ENCODE measurements around the gene UNKL.

The UNKL gene

DNA sequence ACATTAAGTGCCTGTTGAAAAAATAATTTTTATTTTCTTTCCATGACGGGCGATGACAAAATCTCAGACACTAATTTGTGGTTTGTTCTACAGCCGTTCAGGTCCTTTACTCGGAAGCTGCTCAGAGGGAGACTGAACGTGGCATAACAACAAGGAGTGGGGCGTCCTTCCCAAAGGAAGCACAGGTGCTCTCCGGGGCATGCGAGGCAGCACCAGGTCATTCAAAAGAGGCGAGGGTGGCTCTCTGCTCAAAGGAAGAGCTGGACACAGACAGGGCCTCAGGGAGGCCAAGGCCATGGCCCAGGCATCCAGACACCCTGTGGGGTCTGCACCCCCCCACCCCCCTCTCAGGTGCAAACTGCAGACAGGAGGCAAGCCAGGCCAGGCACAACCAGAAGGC, 16.2 kb downstream of the UNKL start:
- DNase-seq = no peak

DNA sequence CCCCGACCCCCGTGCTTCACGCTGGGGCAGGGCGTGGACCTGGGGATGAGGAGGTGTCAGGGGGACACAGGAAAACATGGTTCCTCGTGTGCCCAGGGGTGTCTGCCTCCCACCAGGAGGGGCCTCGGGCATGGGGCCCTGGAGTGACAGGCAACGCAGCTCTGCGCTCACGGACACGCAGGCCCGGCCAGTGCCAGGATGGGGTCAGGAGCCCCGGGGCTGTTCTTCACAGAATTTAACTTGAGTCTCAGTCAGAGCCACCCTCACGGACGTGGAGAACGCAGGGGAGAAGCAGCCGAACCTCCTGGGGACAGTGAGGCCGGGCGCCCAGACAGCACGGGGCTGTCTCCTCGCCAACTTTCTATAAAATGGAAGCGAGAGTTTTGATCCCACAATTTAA, 16.7 kb downstream of the UNKL start:
- DNase-seq = no peak

DNA sequence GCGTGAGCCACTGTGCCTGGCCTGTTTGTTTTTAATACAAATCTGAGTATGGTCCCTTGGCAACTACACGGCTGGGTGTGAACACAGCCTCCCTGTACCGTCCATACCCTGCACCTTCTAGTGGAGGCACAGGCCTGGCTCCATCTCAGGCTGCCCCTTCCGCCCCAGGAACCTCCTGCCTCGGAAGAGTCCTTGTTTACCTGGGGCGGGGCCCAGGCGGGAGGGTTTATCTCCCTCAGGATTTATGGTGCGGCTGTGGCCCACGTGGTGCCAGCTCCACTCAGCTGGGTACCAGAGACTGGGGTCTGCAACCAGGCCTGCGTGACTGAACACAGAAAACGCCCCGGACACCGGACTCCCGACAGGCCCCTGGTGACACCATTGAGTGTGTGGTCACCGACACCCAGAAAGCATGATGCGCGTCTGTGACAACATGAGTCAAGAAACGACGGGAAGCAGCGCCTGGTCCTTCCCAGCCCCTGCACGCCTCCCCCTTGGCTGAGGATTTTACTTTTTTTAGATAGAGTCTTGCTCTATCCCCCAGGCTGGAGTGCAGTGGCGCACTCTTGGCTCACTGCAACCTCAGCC, 19.0 kb downstream of the UNKL start:
- no peak for DNase-seq

DNA sequence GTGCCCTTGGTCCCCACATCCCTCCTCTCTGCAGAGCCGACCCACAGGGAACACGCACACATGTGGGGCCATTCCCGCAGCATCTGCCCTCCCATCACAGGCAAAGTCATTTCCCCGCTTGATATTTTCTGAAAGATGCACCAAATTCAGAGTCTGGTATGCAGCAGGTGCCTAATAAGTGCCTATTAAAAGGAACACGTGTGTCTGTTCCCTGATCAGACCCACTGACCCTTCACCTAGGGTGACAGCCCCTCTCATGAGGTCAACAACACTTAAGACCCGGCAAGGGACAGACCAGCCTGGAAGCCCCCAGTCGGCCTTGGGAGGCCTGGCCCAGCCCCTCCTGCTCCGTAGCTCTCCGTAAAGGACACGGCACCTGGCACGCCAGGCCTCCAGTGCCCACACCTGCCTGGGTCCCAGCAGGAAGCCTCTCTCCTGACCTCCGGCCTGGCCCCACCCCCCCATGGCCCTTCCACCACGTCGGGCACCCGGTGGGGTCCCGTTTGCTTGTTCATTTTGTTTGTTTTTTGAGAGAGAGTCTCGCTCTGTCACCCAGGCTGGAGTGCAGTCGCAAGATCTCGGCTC, 20.0 kb downstream of the UNKL start:
- DNase-seq = no peak

DNA sequence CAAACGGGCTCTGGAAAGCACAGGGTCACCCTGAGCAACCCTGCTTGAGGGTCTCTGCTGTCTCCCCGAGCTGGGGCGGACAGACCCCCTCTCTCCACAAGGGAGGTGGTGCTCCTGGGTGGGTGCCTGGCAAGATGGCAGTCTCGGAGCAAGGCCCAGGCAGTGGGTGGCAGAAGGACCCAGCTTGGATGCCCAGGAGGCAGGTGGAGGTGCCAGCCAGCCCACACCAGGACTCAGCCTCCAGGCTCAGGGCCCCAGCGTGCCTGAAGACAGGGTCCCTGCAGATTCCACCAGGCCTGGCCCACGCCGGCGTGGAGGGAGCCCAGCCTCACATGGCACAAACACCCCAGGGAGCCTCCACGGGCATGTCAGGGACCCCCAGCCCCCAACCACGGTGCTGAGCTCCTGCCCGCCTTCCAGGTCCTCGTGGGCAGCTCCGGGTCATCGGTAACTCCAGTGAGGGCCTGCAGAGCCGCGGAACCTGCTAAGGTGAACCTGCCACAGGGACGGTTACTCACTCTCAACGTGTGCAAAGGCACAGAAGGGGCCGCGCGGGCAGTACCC, 20.8 kb downstream of the UNKL start:
- DNase-seq = no peak

DNA sequence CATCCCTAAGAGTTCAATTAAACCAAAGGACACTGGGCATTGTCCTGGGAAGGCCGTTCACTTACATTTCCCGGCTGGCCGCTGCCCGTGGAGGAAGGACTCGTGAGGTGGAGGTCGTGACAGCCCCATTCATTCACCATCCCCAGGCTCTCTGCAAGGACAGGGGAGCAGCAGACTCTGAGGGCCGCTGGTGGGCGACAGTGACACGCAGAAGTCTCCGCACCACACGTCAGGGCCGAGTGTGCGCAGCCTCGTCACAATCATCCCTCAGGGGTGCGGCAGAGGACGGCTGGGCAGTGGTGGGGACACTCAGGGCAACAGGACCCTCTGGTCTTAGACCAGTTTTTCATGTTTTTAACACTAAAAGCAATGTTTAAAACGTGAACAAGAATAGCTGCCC, 21.7 kb downstream of the UNKL start:
- no peak for DNase-seq

DNA sequence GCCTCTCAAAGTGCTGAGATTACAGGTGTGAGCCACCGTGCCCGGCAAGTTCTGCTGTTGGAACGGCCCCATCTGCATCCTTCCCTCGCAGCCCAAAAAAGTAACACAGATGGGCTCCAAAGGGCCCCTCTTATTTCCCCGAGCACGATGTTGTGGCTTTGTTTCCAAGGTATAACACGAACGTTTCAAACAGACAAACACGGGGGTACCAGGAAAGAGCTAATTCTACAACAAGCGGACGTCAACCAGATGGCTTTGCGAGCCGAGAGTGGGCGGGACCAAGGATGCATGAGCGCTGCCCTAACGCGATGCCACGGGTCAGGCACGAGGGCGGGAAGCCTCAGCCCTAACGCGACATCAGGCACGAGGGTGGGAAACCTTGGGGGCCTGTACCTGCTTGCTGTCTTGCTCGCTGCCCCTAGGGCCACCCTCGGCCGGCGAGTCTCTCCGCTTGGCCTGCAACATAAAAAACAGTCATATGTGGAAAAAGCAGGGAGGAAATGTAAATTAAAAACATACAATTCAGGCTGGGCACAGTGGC, 24.2 kb downstream of the UNKL start:
- DNase-seq = no peak

GRCh38 chr16:1389762-1390161, 24.7 kb downstream of the UNKL start:
- no peak for DNase-seq

- DNase-seq = no peak
Measured at GRCh38 chr16:1387331-1387730, 27.2 kb downstream of the UNKL start.

DNA sequence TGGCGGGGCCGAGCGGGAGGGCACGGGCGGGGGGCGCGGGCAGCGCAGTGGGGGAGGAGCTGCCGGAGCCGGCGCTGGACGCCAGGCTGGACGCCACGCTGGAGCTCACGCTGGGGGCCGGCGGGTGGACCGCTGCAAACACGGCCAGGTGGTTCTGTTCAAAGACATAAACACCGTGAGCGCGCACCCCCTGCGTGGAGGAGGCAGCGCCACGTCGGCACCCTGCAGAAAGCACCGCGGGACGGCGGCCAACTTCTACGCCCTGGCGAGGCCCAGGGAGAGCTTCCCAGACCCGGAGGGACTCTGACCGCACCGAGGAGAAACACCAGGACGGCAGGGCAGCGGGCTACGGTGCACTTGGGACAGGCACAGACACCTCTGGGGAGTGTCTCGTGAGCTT, 29.3 kb downstream of the UNKL start:
- DNase-seq = peak; percentile 92

- DNase-seq = no peak
Measured at GRCh38 chr16:1383556-1383955, 30.9 kb downstream of the UNKL start.

GRCh38 chr16:1381612-1382406, 32.7 kb downstream of the UNKL start:
- DNase-seq = no peak

DNA sequence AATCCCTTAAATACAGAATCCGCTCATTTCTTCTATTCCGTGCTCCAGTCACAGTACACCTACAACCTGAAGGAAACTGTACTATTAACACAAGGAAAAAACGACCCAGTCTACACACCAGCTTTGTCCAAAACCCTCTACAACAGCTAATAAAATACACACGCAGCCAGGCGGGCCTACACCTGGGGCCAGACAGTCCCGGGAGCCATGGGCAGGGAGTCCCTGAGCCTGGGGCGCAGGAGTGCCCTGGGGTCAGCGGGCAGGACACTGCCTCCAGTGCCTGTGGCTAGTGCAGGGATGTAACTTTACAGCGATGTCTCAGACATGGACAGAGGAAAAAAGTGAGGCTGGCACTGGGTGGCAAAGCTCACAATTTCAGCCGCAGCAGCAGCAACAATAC, 34.3 kb downstream of the UNKL start:
- DNase-seq = no peak

GRCh38 chr16:1379304-1380076, 35.0 kb downstream of the UNKL start:
- DNase-seq = peak; percentile 65

DNA sequence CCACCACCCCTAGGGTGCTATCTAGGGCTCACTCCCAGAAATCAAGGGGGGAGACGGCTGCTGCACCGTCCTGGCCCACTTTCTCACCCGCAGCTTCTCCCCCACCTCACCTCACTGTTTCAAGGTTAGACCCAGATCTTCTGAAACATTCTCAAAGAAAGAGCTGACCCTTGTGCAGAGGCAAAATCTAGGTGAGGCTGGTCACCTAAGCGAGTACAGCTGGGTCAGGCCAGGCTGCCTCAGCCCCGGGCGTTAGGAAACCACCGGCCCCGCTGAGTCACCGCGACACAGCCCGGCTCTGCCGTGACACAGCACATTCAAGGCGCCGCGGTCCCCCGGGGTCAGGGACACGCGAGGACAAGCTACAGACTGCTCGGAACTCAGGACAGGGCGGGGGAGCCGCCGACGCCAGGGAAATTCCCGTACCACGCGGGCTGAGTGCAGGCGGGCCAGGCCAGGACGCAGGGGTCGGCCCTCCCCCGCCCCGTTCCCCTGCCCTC, 35.6 kb downstream of the UNKL start:
- peak; percentile 18 for DNase-seq

DNA sequence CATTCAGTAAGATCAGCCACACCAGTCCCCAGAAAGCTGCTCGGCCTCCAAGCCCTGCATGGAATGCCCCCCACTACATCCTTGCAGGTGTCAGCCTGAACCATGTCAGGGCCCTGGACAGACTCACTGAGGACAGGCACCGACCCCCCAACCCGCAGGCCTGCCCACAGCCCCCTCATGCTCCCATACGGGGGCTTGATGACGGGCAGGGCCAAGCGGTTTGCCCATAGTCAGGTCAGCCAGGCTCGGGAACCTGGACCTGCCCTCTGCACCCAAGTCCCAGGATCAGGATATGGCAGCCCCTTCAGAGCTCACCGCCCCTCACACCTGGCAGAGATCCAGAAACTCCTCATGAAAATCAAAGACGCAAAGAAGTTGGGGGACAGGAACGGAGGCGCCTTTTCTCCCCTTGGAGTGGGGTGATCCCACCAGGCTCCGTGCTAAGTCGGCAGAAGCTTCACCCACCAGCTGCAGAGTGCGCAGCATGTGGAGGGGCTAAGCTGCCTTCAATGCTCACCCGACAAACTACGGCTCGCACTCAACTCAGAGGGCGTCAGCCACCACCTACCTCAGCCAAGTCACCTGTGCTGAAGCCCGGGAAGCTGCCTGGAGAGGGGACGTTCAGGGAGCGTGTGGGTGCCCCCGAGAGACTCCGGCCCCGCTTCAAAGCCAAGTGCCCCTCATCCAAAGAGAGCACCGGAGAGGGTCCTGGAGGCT, 36.3 kb downstream of the UNKL start:
- DNase-seq = no peak

DNA sequence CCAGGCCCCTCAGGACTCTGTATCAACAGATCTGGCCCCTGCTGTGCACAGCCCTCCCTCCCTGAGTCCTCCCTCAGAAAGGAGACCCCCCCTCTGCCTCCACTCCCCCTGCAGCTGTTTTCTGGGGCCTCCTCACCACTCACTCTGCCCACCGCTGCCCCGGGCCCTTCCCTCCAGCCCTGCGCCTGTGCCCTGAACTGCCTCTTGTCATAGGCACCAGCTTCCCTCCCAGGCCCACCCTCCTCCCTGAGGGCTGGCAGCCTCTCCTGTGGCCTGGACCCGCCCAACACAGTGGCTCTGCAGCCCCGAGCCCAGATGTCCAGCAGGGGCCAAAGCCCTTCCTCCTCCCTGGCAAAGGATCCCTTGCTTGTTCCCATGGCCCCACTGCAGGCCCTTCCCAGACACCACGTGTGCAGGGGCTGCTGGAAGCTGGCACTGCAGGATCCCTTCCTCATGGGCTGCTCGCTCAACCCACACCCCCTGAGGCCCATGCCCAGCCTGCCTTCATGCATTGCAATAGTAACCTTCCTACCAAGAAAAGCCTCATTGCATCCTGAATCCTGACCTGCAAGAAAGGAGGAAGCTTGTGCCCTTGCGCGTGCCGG, 37.0 kb downstream of the UNKL start:
- no peak for DNase-seq

GRCh38 chr16:1375741-1376410, 38.6 kb downstream of the UNKL start:
- DNase-seq = no peak

DNA sequence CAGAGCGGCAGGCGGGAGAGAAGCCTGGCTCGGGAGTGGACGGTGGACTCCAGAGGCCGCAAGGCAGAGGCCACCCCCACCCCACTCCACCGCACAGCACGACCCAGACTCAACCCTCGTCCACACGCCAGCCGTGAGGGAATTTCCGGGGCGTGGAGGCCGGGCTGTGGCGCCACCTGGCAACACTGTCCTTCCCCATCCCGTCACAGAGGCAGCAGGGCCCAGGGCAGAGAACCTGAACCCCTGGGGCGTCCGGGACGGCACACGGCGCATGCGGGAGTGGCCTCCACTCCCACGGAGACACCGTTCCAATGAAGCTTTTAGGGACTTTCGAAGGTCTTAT, 39.2 kb downstream of the UNKL start:
- no peak for DNase-seq

GRCh38 chr16:1374418-1375297, 39.8 kb downstream of the UNKL start:
- no peak for DNase-seq

Data from COR-L47 (cell line).